G401 (cell line): ENCODE data around the gene ADGRG6. TPM values are rescaled to one million over a fixed set of nuclear protein-coding genes. Genes with fewer than 3 reads are reported as not detected.

Source experiments
- DNase-seq: peaks from one replicate; pipeline ENCODE4 v3.0.0-alpha.2; 2015; ENCODE audit warnings: low spot score
- in situ Hi-C: cut with HindIII; loops from 2 replicates; pipeline ENCODE4 v1.10.0; 2016; ENCODE audit warnings: low sequenced_read_pairs, mixed read lengths
- total RNA-seq: library from RNA; depleted of rRNA; stranded (reverse); fragments of >200 nt; shearing (Covaris generic); gene quantifications from 2 replicates; pipeline ENCODE4 v1.2.3, GENCODE V29; 2014

Gene ADGRG6
- total RNA-seq, 1 experiment from 2014 or later, result 3.3 TPM

DNA sequence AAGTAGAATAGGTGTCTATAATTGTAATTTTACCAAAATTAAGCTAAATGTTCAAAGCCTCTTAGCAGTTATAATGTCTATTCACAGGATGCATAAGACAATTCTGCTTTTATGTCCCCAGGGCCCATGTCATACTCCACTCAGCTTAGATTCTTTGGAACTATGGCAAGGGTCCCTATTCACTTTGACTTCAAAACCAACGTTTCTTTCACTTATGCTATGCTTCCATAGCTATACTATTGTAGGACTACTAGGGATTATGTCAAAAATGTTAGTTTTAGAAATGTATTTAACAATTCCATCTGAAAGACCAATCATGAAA lies 15.8 kb upstream of the ADGRG6 start:
- in situ Hi-C loops, result no loop called here
- DNase-seq, result no peak

GRCh38 chr6:142289687-142290086 lies 12.1 kb upstream of the ADGRG6 start:
- DNase-seq, result no peak
- in situ Hi-C loops, result no loop called here

DNA sequence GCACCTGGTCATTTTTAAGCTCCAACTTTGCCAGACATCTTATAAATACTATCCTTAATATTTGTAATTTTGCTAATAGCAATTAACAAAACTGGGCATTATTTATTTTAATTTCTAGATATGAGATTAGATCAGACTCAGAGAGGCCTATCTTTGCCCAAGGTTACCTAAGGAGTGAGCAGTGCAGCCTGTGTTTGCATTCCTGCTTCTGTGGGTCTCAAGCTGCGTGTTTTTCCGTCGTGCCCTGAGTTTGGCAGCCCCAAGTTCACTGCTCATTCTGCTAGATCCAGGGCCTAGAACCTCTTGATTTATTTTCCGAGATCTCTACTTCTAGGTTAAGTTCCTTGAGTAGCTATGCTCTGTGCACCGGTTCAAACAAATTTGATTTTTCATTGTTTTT lies 11.0 kb upstream of the ADGRG6 start:
- DNase-seq, result no peak
- in situ Hi-C loops, result no loop called here

DNA sequence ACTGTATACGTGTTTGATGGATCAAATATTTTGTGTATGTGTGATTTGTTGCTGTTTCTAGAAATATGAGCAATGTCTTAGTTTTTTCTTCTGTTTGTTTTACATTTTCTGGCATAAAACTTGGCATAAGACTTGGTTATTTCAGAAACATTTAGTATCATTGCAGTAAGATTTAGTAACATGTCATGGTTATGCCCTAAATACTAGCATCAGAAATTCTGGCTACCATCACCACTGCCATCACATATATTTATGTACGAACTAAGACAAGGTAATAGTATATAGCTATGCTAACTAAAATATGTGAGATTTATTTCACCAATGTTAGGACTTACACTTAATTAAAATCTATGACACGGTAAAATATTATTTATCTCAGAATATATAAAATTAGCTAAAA lies 10.3 kb upstream of the ADGRG6 start:
- DNase-seq, result no peak
- in situ Hi-C loops, result no loop called here

DNA sequence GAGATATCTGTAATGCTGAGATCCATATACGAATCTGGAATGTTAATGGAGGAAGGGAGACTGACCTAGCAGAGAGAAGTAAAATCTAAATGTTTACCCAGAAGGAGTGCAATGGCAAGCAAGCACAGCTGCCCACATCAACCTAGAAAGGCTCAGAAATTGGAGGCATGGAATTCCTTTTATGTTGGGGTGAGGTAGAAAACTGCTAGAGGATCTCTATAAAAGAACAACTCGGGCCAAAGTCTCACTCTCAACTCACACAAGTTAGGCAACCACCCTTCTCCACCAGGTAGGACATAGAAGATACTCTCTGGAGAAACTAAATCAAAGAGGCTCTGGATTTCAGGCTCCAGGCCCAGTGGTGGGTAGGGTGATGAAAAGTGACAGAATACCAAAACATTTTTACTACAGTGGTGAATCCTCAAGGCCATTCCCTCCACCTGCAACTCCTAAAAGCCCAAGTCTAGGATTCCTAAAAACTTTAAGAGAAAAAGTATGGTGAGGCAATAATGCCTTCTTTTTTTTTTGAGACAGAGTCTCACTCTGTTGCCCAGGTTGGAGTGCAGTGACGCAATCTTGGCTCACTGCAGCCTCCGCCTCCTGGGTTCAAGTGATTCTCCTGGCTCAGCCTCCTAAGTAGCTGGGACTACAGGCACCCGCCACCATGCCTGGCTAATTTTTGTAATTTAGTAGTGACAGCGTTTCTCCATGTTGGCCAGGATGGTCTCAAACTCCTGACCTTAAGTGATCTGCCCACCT lies 9.5 kb upstream of the ADGRG6 start:
- DNase-seq, result no peak
- in situ Hi-C loops, result no loop called here

DNA sequence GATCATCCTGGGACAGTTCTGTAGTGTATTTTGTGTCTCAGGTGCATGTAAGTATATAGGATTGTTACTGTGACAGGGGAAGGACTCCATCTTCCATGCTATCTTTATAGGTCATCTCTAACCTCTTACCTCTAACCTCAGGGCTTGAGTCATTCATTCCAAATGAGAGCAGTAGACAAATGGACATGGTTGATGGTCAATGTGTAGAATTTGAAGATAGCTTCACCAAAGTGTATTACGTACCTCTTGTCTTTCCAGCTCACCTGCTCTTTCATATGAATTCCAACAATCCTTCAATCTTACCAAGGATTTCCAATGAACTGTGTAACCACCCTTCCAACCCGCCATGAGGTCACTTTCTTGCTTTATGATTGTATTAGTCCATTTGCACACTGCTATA lies 8.7 kb upstream of the ADGRG6 start:
- no peak for DNase-seq
- in situ Hi-C loops, result no loop called here

DNA sequence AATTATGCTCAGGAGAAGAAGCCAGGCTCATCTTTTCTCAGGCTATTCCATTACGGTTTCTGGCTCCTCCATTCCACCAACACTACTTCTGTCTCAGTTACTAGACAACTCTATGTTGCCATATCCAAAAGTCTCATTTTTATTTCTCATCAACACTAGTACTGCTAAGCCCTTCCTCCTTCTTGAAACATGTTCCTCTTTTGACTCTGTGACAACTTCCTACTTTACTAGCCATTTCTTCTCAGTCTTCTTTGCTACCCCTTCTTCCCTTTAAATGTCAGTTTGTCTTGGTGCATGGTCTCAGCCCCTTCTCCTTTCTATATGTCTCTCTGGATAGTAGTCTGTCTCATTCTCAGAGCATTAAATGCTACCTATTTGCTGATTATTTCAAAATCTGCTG lies 7.1 kb upstream of the ADGRG6 start:
- in situ Hi-C loops, result no loop called here
- no peak for DNase-seq

- DNase-seq, result no peak
- in situ Hi-C loops, result no loop called here
Measured at GRCh38 chr6:142296975-142297604, 4.7 kb upstream of the ADGRG6 start.

DNA sequence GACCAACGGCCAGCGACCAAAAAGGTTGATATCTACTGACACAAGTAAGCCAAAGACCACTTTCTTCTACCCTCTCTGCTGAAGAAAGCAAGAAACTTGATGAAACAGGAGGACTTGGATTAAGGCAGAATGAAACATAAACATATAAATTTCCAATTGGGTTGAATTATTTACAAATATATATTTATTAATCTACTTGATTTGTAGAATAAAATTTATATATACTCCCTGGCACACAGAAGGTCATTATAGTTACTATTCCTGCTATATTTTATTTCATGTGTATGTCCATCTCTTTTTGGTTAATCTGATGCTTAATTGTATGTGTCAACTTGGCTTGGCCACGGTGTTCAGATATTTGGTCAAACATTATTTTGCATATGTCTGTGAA lies 4.2 kb upstream of the ADGRG6 start:
- DNase-seq, result no peak
- in situ Hi-C loops, result no loop called here

GRCh38 chr6:142297996-142298753 lies 3.6 kb upstream of the ADGRG6 start:
- in situ Hi-C loops, result no loop called here
- no peak for DNase-seq

GRCh38 chr6:142300302-142300701 lies 1.5 kb upstream of the ADGRG6 start:
- DNase-seq, result no peak
- in situ Hi-C loops, result no loop called here

GRCh38 chr6:142300758-142301650 lies 803 bp upstream of the ADGRG6 start:
- no peak for DNase-seq
- in situ Hi-C loops, result no loop called here

DNA sequence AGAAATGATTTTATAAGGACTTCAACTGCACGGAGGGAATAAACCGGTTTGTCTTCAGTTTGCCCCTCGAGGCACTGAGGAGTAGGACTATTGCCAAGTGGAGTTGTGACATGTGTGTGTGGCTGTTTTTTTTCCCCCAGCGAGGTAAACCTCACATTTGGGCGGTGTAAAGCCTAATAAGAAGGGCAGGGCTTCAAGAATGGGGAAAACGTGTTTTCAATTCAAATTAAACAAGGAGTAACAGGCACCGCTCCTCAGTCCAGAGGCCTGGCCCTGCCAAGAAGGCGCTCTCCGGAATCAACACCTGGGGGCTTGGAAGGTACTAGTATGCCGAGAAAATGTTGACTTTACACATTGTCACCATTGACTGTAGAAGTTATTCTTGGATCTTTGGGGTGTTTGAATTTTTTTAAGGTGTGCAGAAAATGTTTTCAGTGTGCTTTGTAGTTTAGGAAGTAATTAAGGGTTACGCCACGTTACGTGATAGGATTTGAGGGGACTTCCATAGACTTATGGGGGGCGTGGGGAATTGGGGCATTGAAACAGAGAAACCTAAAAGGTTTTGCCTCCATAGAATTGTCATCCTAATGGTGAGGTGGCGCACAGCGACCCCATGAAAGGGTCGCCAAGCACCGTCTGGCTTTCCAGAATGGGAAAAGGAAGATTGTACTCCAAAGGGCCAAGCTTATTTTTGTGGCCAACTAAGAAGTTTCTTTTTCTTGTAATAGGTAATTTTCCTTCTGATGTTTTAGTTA lies 791 bp downstream of the ADGRG6 start:
- in situ Hi-C loops, result no loop called here
- no peak for DNase-seq

DNA sequence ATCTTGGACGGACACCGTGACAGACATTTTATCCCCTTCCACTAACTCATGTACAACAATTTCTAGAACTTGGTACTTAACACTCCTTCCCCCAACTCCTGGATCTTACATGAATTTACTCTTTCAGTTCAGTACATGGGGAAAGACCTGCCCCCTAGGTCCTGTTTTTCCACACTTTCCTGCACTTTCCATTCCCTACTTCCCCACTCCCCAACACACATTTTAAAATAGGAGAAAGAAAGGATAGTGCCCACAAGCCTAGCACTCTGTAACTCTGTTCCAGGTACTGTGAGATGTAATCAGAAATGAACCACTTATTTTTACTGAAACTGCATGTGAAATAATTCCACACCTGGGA lies 1.3 kb downstream of the ADGRG6 start:
- DNase-seq, result no peak
- in situ Hi-C loops, result no loop called here

DNA sequence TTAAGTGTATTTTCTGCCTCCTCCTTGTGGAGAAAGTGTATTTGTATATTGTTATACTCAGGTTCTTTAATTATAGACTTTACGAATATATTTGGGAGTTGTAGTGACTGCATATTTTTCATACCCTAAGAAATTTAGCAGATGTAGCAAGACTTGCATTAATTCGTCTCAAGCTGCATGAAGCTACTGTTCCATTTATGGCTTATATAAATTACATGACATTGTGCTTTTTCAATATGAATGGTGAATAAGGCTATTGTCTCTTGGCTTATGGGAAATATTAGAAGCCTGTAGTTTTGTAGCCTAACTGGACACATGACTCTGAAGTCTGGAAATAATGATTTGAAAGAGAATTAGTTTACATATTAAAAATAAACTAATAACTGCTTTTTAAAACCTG lies 2.4 kb downstream of the ADGRG6 start:
- DNase-seq, result no peak
- in situ Hi-C loops, result no loop called here

GRCh38 chr6:142306736-142307135 lies 4.9 kb downstream of the ADGRG6 start:
- in situ Hi-C loops, result no loop called here
- DNase-seq, result no peak

GRCh38 chr6:142307963-142308748 lies 6.3 kb downstream of the ADGRG6 start:
- no peak for DNase-seq
- in situ Hi-C loops, result no loop called here

- in situ Hi-C loops, result no loop called here
- DNase-seq, result no peak
Measured at GRCh38 chr6:142309426-142309825, 7.6 kb downstream of the ADGRG6 start.
